ENCODE results near the gene BRPF3. TPM values are rescaled to one million over a fixed set of nuclear protein-coding genes. Genes with fewer than 3 reads are reported as not detected.
A peak's percentile ranks its signal among the peaks of the same experiment; 100 is the strongest.

BRPF3 gene
- total RNA-seq, 1 donor from 2014 or later: 36.5 TPM

GRCh38 chr6:36204068-36204753 lies 7.7 kb downstream of the BRPF3 start:
- CTCF ChIA-PET: interaction anchor here (1.6 kb wide), 1 partner anchor 175 kb away, joined by 4 read pairs; no protein-coding TSS in a partner anchor
- peak; percentile 73 for ATAC-seq (ENCODE audit: low read depth)
- TF ChIP-seq, protein P1, sequence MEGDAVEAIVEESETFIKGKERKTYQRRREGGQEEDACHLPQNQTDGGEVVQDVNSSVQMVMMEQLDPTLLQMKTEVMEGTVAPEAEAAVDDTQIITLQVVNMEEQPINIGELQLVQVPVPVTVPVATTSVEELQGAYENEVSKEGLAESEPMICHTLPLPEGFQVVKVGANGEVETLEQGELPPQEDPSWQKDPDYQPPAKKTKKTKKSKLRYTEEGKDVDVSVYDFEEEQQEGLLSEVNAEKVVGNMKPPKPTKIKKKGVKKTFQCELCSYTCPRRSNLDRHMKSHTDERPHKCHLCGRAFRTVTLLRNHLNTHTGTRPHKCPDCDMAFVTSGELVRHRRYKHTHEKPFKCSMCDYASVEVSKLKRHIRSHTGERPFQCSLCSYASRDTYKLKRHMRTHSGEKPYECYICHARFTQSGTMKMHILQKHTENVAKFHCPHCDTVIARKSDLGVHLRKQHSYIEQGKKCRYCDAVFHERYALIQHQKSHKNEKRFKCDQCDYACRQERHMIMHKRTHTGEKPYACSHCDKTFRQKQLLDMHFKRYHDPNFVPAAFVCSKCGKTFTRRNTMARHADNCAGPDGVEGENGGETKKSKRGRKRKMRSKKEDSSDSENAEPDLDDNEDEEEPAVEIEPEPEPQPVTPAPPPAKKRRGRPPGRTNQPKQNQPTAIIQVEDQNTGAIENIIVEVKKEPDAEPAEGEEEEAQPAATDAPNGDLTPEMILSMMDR (IDR thresholded peaks at IDR 0.05): no peak
- Mint-ChIP-seq H3K27me3 (no peaks in the 10 kb centered on the region), H3K27ac (no peak overlapping the region), H3K36me3 (ENCODE audit: low read depth) (peaks cover 84% of the 10 kb centered on the region), H3K4me3 (peak overlapping the region; percentile 56), H3K4me1 (peaks cover 36% of the 10 kb centered on the region), H3K9me3 (no peaks in the 10 kb centered on the region)
- DNase-seq: no peak
- POLR2A ChIA-PET: interaction anchor here (0.7 kb wide), 1 partner anchor 735 kb away, joined by 3 read pairs; no protein-coding TSS in a partner anchor
- intact Hi-C loops (cut with micrococcal nuclease): no loop called here

DNA sequence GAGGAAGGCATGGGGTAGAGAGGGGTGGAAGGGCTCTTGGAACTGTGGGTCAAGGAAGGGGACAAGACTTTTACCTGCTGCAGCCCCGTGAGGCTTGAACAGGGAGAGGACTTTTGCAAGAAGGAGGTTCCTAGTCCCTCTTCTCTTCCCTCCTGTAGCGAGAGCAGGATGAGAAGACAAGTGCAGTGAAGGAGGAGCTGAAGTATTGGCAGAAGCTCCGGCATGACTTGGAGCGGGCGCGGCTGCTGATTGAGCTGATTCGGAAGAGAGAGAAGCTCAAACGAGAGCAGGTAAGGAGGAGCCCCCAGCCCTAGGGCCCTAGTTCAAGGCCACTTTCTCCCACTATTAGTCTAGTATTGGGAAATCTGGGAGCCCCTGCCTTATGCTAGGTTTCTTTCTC lies 10.6 kb downstream of the BRPF3 start:
- H3K4me1 Mint-ChIP-seq: peaks cover 22% of the 10 kb centered on the region
- ATAC-seq (ENCODE audit: low read depth) (no peak), DNase-seq (no peak)
- ChIA-PET POLR2A (interaction anchor here (0.6 kb wide), 1 partner anchor 12 kb away, joined by 4 read pairs; no protein-coding TSS in a partner anchor), CTCF (interaction anchor here (1.2 kb wide), 1 partner anchor 75 kb away, joined by 3 read pairs; no protein-coding TSS in a partner anchor)
- intact Hi-C loops (cut with micrococcal nuclease): no loop called here
- H3K27me3 Mint-ChIP-seq: no peaks in the 10 kb centered on the region
- no peak overlapping the region for H3K4me3 Mint-ChIP-seq
- H3K27ac Mint-ChIP-seq: no peak overlapping the region
- TF ChIP-seq, protein P1 (IDR thresholded peaks at IDR 0.05): no peak
- H3K9me3 Mint-ChIP-seq: no peaks in the 10 kb centered on the region
- H3K36me3 Mint-ChIP-seq (ENCODE audit: low read depth): peaks cover 89% of the 10 kb centered on the region

- ATAC-seq (ENCODE audit: low read depth): no peak
- ChIA-PET POLR2A (interaction anchor here (0.6 kb wide), 1 partner anchor 89 kb away, joined by 3 read pairs; no protein-coding TSS in a partner anchor), CTCF (no interaction called here)
- Mint-ChIP-seq H3K27me3 (no peaks in the 10 kb centered on the region), H3K4me3 (no peak overlapping the region), H3K9me3 (no peaks in the 10 kb centered on the region), H3K4me1 (no peaks in the 10 kb centered on the region), H3K36me3 (ENCODE audit: low read depth) (peaks cover 91% of the 10 kb centered on the region), H3K27ac (no peak overlapping the region)
- intact Hi-C loops (cut with micrococcal nuclease): no loop called here
- DNase-seq: no peak
- TF ChIP-seq, protein P1 (IDR thresholded peaks at IDR 0.05): no peak
Measured at GRCh38 chr6:36209606-36210005, 13.1 kb downstream of the BRPF3 start.

GRCh38 chr6:36210182-36210581 lies 13.6 kb downstream of the BRPF3 start:
- TF ChIP-seq, protein P1 (IDR thresholded peaks at IDR 0.05): no peak
- CTCF ChIA-PET: no interaction called here
- ATAC-seq (ENCODE audit: low read depth) (no peak), DNase-seq (no peak)
- Mint-ChIP-seq H3K4me1 (no peaks in the 10 kb centered on the region), H3K9me3 (no peaks in the 10 kb centered on the region), H3K4me3 (no peak overlapping the region), H3K27ac (no peak overlapping the region), H3K36me3 (ENCODE audit: low read depth) (peaks cover 93% of the 10 kb centered on the region), H3K27me3 (no peaks in the 10 kb centered on the region)
- intact Hi-C loops (cut with micrococcal nuclease): no loop called here
- POLR2A ChIA-PET: no interaction called here

DNA sequence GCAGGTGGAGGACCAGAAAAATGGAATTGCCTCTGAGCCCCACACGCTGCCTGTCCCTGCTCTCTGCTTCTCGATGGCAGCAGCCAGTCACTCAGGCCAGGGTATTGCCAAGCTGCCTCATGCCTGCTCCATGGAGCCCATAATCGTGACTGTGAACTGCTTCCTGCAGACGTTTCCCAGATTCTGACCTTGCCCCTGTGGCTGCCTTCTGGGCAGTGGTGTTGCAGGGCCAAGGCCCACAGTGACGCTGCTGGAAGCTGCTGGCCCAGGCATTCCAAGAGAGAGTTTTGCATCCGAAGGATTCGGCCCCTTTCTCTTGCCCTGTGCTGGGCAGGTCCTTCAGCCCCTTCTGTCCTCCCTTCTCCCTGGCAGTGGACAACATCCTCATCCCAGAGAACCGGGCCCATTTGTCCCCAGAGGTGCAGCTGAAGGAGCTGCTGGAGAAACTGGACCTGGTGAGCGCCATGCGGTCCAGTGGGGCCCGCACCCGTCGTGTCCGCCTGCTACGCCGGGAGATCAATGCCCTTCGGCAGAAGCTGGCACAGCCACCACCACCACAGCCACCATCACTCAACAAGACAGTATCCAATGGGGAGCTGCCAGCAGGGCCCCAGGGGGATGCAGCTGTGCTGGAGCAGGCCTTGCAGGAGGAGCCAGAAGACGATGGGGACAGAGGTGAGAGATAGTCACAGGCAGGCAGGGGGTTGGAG lies 14.5 kb downstream of the BRPF3 start:
- ChIA-PET CTCF (no interaction called here), POLR2A (no interaction called here)
- Mint-ChIP-seq H3K36me3 (ENCODE audit: low read depth) (peaks cover 93% of the 10 kb centered on the region), H3K27ac (no peak overlapping the region), H3K4me1 (no peaks in the 10 kb centered on the region), H3K27me3 (no peaks in the 10 kb centered on the region), H3K4me3 (no peak overlapping the region), H3K9me3 (no peaks in the 10 kb centered on the region)
- DNase-seq: no peak
- TF ChIP-seq, protein P1 (IDR thresholded peaks at IDR 0.05): no peak
- intact Hi-C loops (cut with micrococcal nuclease): no loop called here
- ATAC-seq (ENCODE audit: low read depth): no peak

All from activated B cell treated with CpG ODN at 0.5 μM for 24 hours (primary cell).